ENCODE data around the gene MFNG.
"Not testable (repeated sequence)": the region's sequence is repeated elsewhere in the genome, so short reads cannot be mapped to it uniquely, and the experiment has no call there.

The MFNG gene

DNA sequence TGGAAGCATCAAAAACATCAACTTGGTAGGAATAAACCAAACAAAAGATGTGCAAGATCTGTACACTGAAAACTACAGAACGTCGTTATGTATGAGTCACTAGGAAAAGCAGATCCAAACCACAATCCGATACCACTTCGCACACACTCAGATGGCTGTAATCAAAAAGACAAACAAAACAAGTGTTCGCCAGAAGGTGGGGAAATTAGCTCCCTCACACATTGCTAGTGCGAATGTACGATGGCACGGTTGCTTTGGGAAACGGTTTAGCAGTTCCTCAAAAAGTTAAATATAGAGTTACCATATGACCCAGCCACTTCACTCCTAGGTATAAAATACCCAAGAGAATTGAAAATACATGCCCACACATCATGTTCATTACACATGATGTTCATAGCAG is 47.8 kb upstream of the MFNG start (continued):
- TF ChIP-seq ZNF473 (tag by site-specific recombination; IDR thresholded peaks at IDR 0.05), result no peak
- 0 out of 2 replicates have a peak, but pooled peaks have one; percentile 18 for TF ChIP-seq ZNF692 (tag by site-specific recombination; IDR thresholded peaks at IDR 0.05)
- TF ChIP-seq, protein P1, sequence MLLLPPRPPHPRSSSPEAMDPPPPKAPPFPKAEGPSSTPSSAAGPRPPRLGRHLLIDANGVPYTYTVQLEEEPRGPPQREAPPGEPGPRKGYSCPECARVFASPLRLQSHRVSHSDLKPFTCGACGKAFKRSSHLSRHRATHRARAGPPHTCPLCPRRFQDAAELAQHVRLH (tag by site-specific recombination; IDR thresholded peaks at IDR 0.05), result no peak
- TF ChIP-seq PRDM1 (tag by site-specific recombination; IDR thresholded peaks at IDR 0.05), result peak; percentile 62
- TF ChIP-seq ZNF629 (tag by site-specific recombination; IDR thresholded peaks at IDR 0.05), result peak; percentile 73
- peak; percentile 6; the same call in 1 of the 2 replicates for TF ChIP-seq GLIS1 (tag by site-specific recombination; IDR thresholded peaks at IDR 0.05)
- no peak for TF ChIP-seq ZBTB1 (tag by site-specific recombination; IDR thresholded peaks at IDR 0.05)
- TF ChIP-seq FEZF1 (tag by site-specific recombination; IDR thresholded peaks at IDR 0.05), result peak; percentile 78
- TF ChIP-seq TRIM28 (IDR thresholded peaks at IDR 0.05; ENCODE audit: borderline replicate concordance, low read length), result peak; percentile 68; the same call in 1 of the 2 replicates
- peak; percentile 85 for TF ChIP-seq INSM2 (tag by site-specific recombination; IDR thresholded peaks at IDR 0.05)
- TF ChIP-seq, protein P2, sequence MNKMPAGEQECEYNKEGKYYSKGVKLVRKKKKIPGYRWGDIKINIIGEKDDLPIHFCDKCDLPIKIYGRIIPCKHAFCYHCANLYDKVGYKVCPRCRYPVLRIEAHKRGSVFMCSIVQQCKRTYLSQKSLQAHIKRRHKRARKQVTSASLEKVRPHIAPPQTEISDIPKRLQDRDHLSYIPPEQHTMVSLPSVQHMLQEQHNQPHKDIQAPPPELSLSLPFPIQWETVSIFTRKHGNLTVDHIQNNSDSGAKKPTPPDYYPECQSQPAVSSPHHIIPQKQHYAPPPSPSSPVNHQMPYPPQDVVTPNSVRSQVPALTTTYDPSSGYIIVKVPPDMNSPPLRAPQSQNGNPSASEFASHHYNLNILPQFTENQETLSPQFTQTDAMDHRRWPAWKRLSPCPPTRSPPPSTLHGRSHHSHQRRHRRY (tag by site-specific recombination; IDR thresholded peaks at IDR 0.05), result no peak

- Histone ChIP-seq H3K36me3 (ENCODE audit: control insufficient read depth in 2 of 2, insufficient read depth in 1 of 2, low read length in 2 of 2) (no peaks in the 10 kb centered on the region), H3K9me3 (ENCODE audit: control insufficient read depth, insufficient read depth, low read depth, low read length) (no peaks in the 10 kb centered on the region), H3K4me1 (ENCODE audit: control insufficient read depth, insufficient read depth, low read length) (peaks cover 5% of the 10 kb centered on the region), H3K4me3 (ENCODE audit: low read depth, low read length) (no peak overlapping the region), H3K27ac (ENCODE audit: extremely low read depth, low read depth, low read length) (no peak overlapping the region)
- ChIA-PET POLR2A (interaction anchor here (1.3 kb wide), 1 partner anchor 79 kb away, joined by 3 read pairs; the partner anchor contains the start of gene GGA1), CTCF (interaction anchor here (0.6 to 3.3 kb wide), 6 partner anchors 9 to 212 kb away, joined by 3 to 31 read pairs (median 7); partner anchors contain the start of gene CDC42EP1)
- TF ChIP-seq ZNF37A (tag by site-specific recombination; IDR thresholded peaks at IDR 0.05) (no peak), TRIM28 (IDR thresholded peaks at IDR 0.05; ENCODE audit: borderline replicate concordance, low read length) (no peak), RBAK (tag by site-specific recombination; IDR thresholded peaks at IDR 0.05) (no peak), ZNF623 (tag by site-specific recombination; IDR thresholded peaks at IDR 0.05) (no peak), ZNF362 (tag by site-specific recombination; IDR thresholded peaks at IDR 0.05) (no peak), EGR2 (tag by site-specific recombination; IDR thresholded peaks at IDR 0.05; ENCODE audit: low read depth) (no peak), ZNF530 (tag by site-specific recombination; IDR thresholded peaks at IDR 0.05; ENCODE audit: low read depth) (no peak), YY1 (tag by site-specific recombination; IDR thresholded peaks at IDR 0.05) (no peak), ZNF624 (tag by site-specific recombination; IDR thresholded peaks at IDR 0.05) (no peak), ZNF114 (tag by site-specific recombination; IDR thresholded peaks at IDR 0.05) (no peak), HOXD13 (CRISPR knock-in tag; IDR thresholded peaks at IDR 0.05; ENCODE audit: borderline replicate concordance) (no peak), ZNF324 (tag by site-specific recombination; IDR thresholded peaks at IDR 0.05) (no peak), ZNF585B (tag by site-specific recombination; IDR thresholded peaks at IDR 0.05) (no peak), ZNF621 (tag by site-specific recombination; IDR thresholded peaks at IDR 0.05) (no peak), ZNF174 (tag by site-specific recombination; IDR thresholded peaks at IDR 0.05) (no peak), ZSCAN30 (tag by site-specific recombination; IDR thresholded peaks at IDR 0.05) (no peak), ZNF514 (tag by site-specific recombination; IDR thresholded peaks at IDR 0.05) (no peak)
- TF ChIP-seq, protein P3, sequence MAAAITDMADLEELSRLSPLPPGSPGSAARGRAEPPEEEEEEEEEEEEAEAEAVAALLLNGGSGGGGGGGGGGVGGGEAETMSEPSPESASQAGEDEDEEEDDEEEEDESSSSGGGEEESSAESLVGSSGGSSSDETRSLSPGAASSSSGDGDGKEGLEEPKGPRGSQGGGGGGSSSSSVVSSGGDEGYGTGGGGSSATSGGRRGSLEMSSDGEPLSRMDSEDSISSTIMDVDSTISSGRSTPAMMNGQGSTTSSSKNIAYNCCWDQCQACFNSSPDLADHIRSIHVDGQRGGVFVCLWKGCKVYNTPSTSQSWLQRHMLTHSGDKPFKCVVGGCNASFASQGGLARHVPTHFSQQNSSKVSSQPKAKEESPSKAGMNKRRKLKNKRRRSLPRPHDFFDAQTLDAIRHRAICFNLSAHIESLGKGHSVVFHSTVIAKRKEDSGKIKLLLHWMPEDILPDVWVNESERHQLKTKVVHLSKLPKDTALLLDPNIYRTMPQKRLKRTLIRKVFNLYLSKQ (tag by site-specific recombination; IDR thresholded peaks at IDR 0.05; ENCODE audit: borderline replicate concordance), result no peak
Observed at GRCh38 chr22:37529652-37530345, 43.6 kb upstream of the MFNG start.

- ChIA-PET POLR2A (interaction anchor here (0.5 kb wide), 1 partner anchor 129 kb away, joined by 3 read pairs; no protein-coding TSS in a partner anchor), CTCF (interaction anchor here (0.6 to 3.3 kb wide), 10 partner anchors 8 to 289 kb away, joined by 3 to 31 read pairs (median 4); no protein-coding TSS in a partner anchor)
- not testable (repeated sequence) for H3K36me3 ChIP-seq (ENCODE audit: control insufficient read depth in 2 of 2, insufficient read depth in 1 of 2, low read length in 2 of 2); H3K9me3 ChIP-seq (ENCODE audit: control insufficient read depth, insufficient read depth, low read depth, low read length); H3K4me1 ChIP-seq (ENCODE audit: control insufficient read depth, insufficient read depth, low read length); H3K27ac ChIP-seq (ENCODE audit: extremely low read depth, low read depth, low read length); H3K4me3 ChIP-seq (ENCODE audit: low read depth, low read length)
Observed at GRCh38 chr22:37527952-37528351, 41.8 kb upstream of the MFNG start.
